ENCODE results near the gene ITGB2.
"Not testable (repeated sequence)": the region's sequence is repeated elsewhere in the genome, so short reads cannot be mapped to it uniquely, and the experiment has no call there.

Gene ITGB2

DNA sequence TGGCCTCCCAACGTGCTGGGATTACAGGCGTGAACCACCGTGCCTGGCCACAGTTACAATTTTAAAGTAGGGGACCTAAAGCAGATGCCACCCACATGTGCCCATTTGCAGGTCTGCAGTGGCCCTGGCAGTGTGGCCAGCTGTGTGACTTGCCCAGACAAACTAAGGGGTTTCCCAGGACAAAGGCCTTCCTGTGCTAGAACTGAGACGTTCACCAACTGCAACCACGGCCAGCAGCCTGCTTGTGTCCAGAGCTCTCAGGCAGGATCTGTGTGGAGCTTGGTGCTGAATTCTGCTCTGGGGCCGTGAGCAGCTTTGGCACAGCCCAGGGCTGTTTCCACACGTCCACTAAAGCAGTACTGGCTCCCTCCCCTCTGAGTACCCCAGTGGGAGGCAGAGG lies 36.6 kb downstream of the ITGB2 start:
- DNase-seq (ENCODE audit: low spot score) = no peak

DNA sequence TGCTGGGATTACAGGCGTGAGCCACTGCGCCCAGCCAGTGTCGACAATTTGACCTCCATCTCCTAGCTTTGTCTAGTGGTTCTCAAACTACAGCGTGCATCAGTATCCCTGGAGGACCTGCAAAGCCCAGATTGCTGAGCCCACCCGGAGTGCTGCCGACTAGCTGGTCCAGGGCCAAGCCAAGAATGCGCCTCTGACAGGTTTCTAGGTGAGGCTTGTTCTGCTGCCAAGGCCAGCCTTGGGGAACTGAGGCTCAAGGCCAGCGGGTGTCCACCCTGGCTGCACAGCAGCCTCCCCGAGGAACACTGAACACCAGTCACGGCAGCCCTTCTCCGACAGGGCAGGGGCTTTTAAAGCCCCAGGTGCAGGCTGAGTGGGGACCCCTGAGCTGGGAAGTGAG lies 37.4 kb downstream of the ITGB2 start:
- no peak for DNase-seq (ENCODE audit: low spot score)

- DNase-seq (ENCODE audit: low spot score) = no peak
Measured at GRCh38 chr21:44881198-44881872, 39.4 kb downstream of the ITGB2 start.

- no peak for DNase-seq (ENCODE audit: low spot score)
Measured at GRCh38 chr21:44880405-44881197, 40.1 kb downstream of the ITGB2 start.

DNA sequence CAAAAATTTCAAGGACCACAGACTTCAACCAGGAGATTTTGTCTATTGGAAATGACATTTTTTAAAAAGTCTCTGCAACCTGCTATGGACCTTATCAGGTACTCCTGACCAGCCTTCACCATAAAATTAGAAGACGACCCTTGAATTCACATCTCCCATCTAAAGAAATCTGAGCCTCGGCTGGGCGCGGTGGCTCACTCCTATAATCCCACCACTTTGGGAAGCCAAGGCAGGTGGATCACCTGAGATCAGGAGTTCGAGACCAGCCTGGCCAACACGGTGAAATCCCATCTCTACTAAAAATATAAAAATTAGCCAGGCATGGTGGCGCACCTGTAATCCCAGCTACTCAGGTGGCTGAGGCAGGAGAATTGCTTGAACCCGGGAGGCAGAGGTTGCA lies 41.5 kb downstream of the ITGB2 start:
- not testable (repeated sequence) for DNase-seq (ENCODE audit: low spot score)

DNA sequence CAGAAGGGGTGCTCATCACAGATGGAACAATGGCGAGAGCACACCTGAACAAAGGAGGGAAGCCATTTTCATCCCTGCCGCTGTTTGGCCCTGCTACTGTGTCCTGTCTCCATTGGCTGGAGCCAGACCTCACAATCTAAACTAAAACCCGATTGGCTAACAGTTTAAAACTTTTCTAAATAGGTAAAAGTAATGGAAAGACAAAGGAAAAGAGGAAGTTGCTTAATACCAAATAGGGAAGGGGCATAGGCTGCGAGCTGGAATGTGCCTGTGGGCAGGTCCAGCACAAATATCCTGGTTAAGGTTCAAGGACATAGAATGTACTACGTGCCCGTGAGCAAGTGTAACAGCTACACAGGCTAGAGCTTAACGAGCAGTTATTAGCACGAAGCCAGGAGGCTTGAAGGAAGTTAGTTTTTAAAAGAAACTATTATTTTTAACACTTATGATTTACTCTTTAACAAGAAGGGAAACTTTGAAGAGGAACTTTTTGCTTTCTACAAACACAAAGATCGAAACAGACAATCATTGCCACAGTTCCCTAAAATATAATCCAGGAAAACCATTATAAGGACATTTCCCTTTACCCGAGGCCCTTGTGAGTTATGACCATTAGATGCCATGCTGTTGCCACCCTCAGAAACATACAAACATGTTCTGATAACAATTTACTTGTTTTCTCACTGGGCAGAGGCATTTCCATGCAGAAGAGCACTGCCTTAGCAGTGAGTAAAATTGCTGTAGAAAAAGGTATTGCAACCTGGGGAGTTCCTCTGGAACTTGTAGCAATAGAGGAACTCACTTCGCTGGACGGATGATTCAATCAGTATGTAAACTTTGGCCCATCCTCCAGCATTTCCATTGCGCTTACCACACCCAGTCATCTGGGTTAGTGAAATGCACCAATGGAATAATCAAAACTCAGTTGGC lies 42.4 kb downstream of the ITGB2 start:
- DNase-seq (ENCODE audit: low spot score) = no peak

DNA sequence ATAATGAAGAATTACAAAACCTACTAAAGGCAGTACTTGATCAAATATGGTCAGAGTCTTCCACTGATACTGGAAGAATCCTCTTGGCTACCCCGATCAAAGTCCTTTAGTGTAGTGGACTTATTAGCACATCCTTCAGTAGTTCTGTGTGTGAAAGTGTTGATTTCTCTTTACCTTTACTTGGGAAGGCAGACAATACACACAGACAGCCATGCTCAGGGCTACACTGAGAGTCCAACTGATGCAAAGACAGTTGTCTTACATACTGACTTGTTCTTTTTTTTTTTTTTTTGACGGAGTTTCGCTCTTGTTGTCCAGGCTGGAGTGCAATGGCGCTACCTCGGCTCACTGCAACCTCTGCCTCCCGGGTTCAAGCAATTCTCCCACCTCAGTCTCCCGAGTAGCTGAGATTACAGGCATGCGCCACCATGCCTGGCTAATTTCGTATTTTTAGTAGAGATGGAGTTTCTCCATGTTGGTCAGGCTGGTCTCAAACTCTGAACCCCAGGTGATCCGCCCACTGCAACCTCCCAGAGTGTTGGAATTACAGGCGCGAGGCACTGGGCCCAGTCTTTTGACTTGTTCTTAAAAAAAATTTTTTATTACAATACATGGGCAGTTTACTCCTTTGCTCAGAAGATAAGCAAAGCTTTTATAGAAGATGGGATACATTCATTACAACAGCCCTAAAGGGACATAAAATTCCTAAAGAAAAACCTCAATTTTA lies 43.7 kb downstream of the ITGB2 start:
- DNase-seq (ENCODE audit: low spot score) = no peak

DNA sequence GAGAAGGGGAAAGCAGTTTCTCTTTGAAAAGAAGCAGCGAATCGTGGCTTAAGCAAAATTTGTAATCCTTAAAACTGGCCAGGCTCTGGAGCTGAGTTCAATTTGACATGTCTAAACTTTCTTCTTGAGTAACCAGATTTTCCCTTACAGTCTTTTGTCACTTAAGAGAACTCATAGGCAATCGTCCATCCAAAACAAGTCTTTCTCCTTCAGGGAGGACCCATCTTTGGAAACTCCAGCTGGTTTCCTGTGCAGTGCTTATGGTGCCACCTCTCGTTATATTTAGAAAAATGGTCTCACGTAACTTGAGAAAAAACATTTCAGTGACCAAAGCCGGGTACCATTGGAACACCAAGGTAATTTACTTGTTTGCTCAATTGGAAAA lies 45.4 kb downstream of the ITGB2 start:
- no peak for DNase-seq (ENCODE audit: low spot score)

DNA sequence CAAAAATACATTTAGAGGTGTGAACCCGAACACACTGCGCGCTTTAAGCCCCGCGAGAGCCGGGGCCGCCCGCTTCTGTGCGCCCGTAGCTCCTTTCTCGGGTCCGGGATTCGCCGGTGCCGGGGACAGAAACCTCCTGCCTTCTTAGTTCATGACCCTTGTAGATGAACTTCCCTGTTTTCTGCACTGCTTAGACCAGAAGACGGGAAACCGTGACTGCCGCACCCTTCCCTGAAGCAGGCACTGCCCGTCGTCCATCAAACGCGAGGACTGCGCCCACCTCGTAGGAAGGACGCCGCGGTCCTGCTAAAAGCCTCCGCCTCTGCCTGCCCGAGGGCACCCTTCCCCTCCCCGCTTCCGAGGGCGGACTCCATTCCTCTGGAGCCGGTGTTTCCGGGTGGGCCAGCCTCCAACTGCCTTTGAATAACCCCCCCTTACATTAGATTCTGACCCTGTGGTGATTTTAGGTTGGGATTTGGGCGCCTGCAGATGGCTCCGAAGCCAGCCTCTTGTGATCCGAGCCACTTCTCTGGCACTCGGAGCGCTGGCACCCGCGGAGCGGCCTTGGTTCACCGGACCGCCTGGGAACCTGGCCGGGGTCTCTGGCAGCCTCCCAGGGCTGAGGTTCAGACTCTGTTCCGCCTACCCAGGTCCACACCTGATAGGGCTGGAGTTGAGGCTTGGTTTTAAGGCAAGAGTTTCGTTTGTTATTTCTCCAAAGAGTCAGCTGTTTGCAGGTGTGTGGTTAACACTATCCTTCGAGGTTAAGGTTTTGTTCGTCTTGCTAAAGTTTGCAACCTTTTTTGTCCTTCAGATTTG lies 46.0 kb downstream of the ITGB2 start:
- DNase-seq (ENCODE audit: low spot score) = peak; percentile 68

GRCh38 chr21:44874240-44874496 lies 46.5 kb downstream of the ITGB2 start:
- DNase-seq (ENCODE audit: low spot score) = no peak

GRCh38 chr21:44873356-44874239 lies 47.1 kb downstream of the ITGB2 start, which contains the start of gene PTTG1IP:
Gene PTTG1IP (minus strand): TSS chr21:44873690. CDS start chr21:44873616, 74 bp downstream.
- DNase-seq (ENCODE audit: low spot score) = peak; percentile 99

DNA sequence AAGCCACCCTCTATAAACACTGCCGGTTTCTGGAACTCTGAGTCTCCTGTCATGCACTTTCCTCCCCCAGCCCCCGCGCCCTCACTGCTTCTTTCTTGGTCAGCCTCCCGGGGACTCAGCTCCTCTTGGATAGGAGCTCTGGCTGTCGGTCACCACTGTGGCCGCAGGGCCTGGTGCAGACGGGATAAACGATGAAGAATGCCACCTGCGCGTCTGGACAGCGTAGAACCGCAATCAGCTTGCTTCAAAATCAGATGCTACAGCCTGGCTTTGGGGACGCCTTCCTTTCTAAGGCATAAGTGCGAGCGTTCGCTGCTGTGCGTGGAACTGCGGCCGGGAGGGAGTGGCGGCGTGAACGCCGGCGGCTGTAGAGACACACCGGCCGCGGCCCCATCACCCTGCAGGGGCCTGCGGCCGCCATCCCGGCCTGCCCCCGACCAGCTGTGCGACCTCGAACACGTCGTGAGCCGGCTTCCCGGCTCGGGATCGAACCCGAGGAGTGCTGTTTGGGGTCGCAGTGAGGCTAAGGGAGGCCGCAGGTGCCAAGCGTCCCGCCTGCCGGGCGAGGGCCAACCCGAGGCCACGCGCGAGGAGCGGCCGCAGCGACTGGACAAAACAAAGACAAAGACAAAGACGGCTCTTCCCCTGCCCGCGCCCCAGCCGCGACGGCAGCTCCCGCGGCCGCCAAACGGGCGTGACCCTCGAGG lies 47.9 kb downstream of the ITGB2 start:
- DNase-seq (ENCODE audit: low spot score) = peak; percentile 69

- DNase-seq (ENCODE audit: low spot score) = no peak
Measured at GRCh38 chr21:44872323-44872648, 48.4 kb downstream of the ITGB2 start.

DNA sequence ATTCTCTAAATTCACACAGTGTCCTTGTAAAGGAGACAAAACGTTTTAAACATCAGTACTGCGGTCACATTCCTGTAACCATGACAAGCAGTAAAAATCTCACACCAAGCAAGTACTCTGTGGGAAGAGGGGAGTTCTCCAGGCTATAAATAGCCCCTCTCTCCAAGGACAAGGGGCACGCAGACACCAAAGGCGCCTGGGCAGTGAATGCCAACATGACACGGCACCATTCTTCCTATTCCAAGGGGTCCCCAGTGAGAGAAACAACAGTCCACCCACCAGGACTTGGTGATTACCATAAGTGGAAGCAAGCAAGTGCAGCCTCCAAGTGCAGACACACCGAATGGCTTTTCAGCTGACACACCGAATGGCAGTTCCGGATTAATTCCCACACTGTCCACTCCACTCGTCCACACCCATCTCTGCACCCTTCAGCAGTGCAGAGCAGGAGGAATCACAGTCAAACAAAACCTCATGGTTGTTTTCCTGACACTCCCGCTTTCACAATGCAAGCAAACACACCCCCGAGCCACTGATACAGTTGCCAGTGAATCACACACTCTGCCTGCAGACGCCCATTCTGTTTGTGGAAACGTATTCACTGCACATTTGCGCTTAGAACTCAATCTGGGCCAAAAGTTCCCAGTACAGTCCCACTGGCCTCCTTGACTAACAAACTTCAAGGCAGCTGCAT lies 49.0 kb downstream of the ITGB2 start:
- no peak for DNase-seq (ENCODE audit: low spot score)

GRCh38 chr21:44870748-44871495 lies 49.8 kb downstream of the ITGB2 start:
- DNase-seq (ENCODE audit: low spot score) = no peak

DNA sequence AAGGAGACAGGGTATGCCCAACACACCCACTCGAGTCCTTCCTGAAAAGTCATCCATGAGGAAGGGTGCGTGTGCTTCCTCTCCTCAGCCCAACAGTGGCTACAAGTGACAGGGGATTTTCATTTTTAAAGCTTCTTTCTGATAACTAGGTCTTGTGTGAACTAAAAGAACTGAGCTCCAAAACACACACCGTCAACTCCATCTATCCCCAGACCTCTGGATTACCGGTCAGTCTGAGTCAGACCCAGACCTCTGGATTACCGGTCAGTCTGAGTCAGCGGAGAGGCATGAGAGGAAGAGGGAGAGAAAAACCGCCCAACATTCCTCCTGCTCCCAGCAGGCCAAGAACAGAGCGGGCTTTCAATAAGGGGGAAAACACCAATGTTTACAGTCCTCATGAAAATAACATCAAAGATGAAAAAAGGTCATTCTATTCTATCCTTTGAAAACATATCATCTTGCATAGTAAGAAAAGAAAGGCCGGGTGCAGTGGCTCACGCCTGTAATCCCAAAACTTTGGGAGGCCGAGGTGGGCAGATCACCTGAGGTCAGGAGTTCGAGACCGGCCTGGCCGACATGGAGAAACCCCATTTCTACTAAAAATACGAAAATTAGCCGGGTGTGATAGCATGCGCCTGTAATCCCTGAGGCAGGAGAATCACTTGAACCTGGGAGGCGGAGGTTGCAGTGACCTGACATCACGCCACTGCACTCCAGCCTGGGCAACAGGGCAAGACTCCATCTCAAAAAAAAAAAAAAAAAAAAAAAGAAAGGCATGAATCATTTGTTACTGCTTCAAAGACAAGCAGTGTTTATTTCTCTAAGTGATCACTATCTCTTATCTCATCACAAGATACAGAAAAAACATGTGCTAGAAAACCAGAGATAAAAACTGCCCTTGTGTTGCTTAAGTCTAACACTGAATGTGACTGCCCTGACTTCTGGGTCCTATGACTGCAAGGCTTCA lies 50.6 kb downstream of the ITGB2 start:
- no peak for DNase-seq (ENCODE audit: low spot score)

GRCh38 chr21:44868707-44869106 lies 52.0 kb downstream of the ITGB2 start:
- no peak for DNase-seq (ENCODE audit: low spot score)
